HepG2 (cell line): Measurements from ENCODE around the gene RCE1. TPM values are rescaled to one million over a fixed set of nuclear protein-coding genes. Genes with fewer than 3 reads are reported as not detected.

Source experiments
- ATAC-seq: fragments of 200-7000 bp; cut with Tn5 transposase; 3 replicates; pipeline ENCODE4 v1.9.1; 2020; ENCODE audit warnings: mild to moderate bottlenecking, moderate library complexity
- BruUV-seq: library from RNA; stranded (reverse); fragments of 400-500 nt; replicated peaks from 2 replicates; lab custom pipeline; 2021; lab: Mats Ljungman, UMichigan
- CTCF ChIA-PET: fragments of 300-600 bp; formaldehyde crosslinking; extraction: SDS; loops from one replicate; lab custom pipeline; 2021; ENCODE audit warnings: low total read pairs, inconsistent platforms, low intra/inter-chr PET ratio; lab: Yijun Ruan, JAX
- POLR2A ChIA-PET: fragments of 350-600 bp; sonication (Branson Sonifier 250); formaldehyde crosslinking; loops from one replicate; lab custom pipeline; 2020; ENCODE audit warnings: antibody characterized with exemption, inconsistent platforms; lab: Yijun Ruan, JAX
- DNase-seq: peaks from one replicate; pipeline ENCODE4 v3.0.0-alpha.2; 2015; ENCODE audit warnings: low spot score
- FAIRE-seq: peaks from 3 replicates; lab custom pipeline; 2011; peaks lifted over from hg19 to GRCh38; lab: Jason Lieb, UNC
- H2AFZ ChIP-seq: one replicate; pipeline ENCODE4 v1.6.1; 2011; ENCODE audit warnings: low read length, inconsistent platforms
- H3K27ac ChIP-seq: fragments of 300-600 bp; 3 replicates; pipeline ENCODE4 v1.8.0; 2011; ENCODE audit warnings: mixed run types, mild to moderate bottlenecking, mixed read lengths, low read length, inconsistent platforms; ENCODE audit not compliant: insufficient read depth; ENCODE audit errors: extremely low read length
- H3K27me3 ChIP-seq, 2 experiments: fragments of 200-600 bp in 1 of 2; 2 replicates in 1 of 2; 3 replicates in 1 of 2; pipeline versions ENCODE4 v1.6.0 to v1.8.0; 2011; ENCODE audit warnings: low read length in 2 of 2, mild to moderate bottlenecking in 2 of 2, moderate library complexity in 2 of 2, inconsistent platforms in 1 of 2; ENCODE audit not compliant: insufficient read depth in 2 of 2, control insufficient read depth in 1 of 2
- H3K36me3 ChIP-seq, 2 experiments: fragments of 200-600 bp in 1 of 2; replicated peaks in 1 of 2; 2 replicates in 1 of 2; 3 replicates in 1 of 2; pipeline versions ENCODE4 v1.5.1 to v1.8.0; 2011; ENCODE audit warnings: low read length in 2 of 2, inconsistent platforms in 1 of 2; ENCODE audit not compliant: insufficient read depth in 2 of 2, control insufficient read depth in 1 of 2
- H3K4me1 ChIP-seq: 2 replicates; pipeline ENCODE4 v1.5.1; 2012; ENCODE audit warnings: low read length, inconsistent platforms; ENCODE audit not compliant: insufficient read depth
- H3K4me2 ChIP-seq: 2 replicates; pipeline ENCODE4 v1.6.0; 2011; ENCODE audit warnings: low read depth, low read length, inconsistent platforms
- H3K4me3 ChIP-seq, 3 experiments: fragments of 200-600 bp in 1 of 3; sonication (generic), shearing (Covaris generic) in 1 of 3; replicated peaks in 1 of 3; 2 replicates each; pipeline ENCODE4 v1.5.1; 2011 to 2016; ENCODE audit warnings: low read length in 3 of 3, inconsistent platforms in 2 of 3, low read depth in 2 of 3, mild to moderate bottlenecking in 2 of 3, control low read depth in 1 of 3, mixed read lengths in 1 of 3; ENCODE audit not compliant: insufficient read depth in 1 of 3
- H3K79me2 ChIP-seq: one replicate; pipeline ENCODE4 v1.6.1; 2011; ENCODE audit warnings: low read length, inconsistent platforms; ENCODE audit not compliant: insufficient read depth
- H3K9ac ChIP-seq: 2 replicates; pipeline ENCODE4 v1.6.0; 2011; ENCODE audit warnings: mild to moderate bottlenecking, low read depth, low read length, inconsistent platforms; ENCODE audit not compliant: insufficient read depth
- H3K9me3 ChIP-seq: 2 replicates; pipeline ENCODE4 v1.5.1; 2012; ENCODE audit warnings: mild to moderate bottlenecking, low read length
- H4K20me1 ChIP-seq: 2 replicates; pipeline ENCODE4 v1.6.0; 2011; ENCODE audit warnings: inconsistent platforms, mild to moderate bottlenecking, low read length, moderate library complexity; ENCODE audit not compliant: insufficient read depth
- MAFF ChIP-seq: IDR thresholded peaks from 2 replicates; pipeline ENCODE4 v1.6.1; 2011; ENCODE audit warnings: low read depth, low read length, improper control_type of control experiment
- MAFK ChIP-seq, 2 experiments: IDR thresholded peaks in 1 of 2; conservative IDR thresholded peaks in 1 of 2; 2 replicates each; pipeline ENCODE4 v1.6.1; 2011; ENCODE audit warnings: improper control_type of control experiment in 2 of 2, low read length in 2 of 2
- NFE2L2 ChIP-seq: fragments of 150-350 bp; IDR thresholded peaks from 2 replicates; pipeline ENCODE4 v1.6.1; 2014; ENCODE audit warnings: low read length
- WGBS: methylation state at CpG from one replicate; pipeline ENCODE4 v1.1.6; 2017; ENCODE audit warnings: low lambda C conversion rate; 5-methylcytosine and 5-hydroxymethylcytosine counted together
- in situ Hi-C: cut with HindIII; loops from 2 replicates; pipeline ENCODE4 v1.10.0; 2017; ENCODE audit warnings: low pct_unique_long_range_greater_than_20kb; ENCODE audit not compliant: extremely low pct_ligation_motif_present
- intact Hi-C: fragments of 100-400 bp; cut with micrococcal nuclease; formaldehyde crosslinking; loops from one replicate; pipeline ENCODE4 v1.10.0; 2022; ENCODE audit not compliant: unreplicated experiment
- polyA plus RNA-seq, 8 experiments: library from polyadenylated mRNA; depleted of rRNA in 3 of 8; stranded (reverse) in 7 of 8; unstranded in 1 of 8; fragments of >200 nt; fragmentation: Illumina TruSeq in 4 of 8; extraction: Trizol in 4 of 8; gene quantifications; 2 replicates each; pipeline versions ENCODE4 v1.2.1 to v1.2.3, GENCODE V29; 2011 to 2016; ENCODE audit warnings: low read depth in 4 of 8, missing spikeins in 1 of 8, mixed read lengths in 1 of 8; ENCODE audit not compliant: insufficient read depth in 1 of 8
- total RNA-seq, 5 experiments: library from RNA; depleted of rRNA; stranded (reverse); fragments of >200 nt; fragmentation: Illumina TruSeq; extraction: Trizol; gene quantifications; 2 replicates each; pipeline ENCODE4 v1.2.3, GENCODE V29; 2016; ENCODE audit warnings: low read depth in 1 of 5
- TF ChIP-seq, protein P1 (sequence below): sonication (generic); formaldehyde crosslinking; IDR thresholded peaks from 2 replicates; pipeline ENCODE4 v1.4.0; 2020; ENCODE audit warnings: mild to moderate bottlenecking, missing genetic modification reagents

The RCE1 gene
- total and polyA plus RNA-seq, 2 of the 13 experiments (the other 11 are each of a cell fraction or from before 2014, with no cell fraction given): 22.2 to 22.4 TPM

- POLR2A ChIA-PET: no interaction called here
- in situ Hi-C loops: loop anchor here (25.0 kb wide), 2 partner anchors 274 to 424 kb away; partner anchors contain the start of genes CTSF and NPAS4
- TF ChIP-seq, protein P1, sequence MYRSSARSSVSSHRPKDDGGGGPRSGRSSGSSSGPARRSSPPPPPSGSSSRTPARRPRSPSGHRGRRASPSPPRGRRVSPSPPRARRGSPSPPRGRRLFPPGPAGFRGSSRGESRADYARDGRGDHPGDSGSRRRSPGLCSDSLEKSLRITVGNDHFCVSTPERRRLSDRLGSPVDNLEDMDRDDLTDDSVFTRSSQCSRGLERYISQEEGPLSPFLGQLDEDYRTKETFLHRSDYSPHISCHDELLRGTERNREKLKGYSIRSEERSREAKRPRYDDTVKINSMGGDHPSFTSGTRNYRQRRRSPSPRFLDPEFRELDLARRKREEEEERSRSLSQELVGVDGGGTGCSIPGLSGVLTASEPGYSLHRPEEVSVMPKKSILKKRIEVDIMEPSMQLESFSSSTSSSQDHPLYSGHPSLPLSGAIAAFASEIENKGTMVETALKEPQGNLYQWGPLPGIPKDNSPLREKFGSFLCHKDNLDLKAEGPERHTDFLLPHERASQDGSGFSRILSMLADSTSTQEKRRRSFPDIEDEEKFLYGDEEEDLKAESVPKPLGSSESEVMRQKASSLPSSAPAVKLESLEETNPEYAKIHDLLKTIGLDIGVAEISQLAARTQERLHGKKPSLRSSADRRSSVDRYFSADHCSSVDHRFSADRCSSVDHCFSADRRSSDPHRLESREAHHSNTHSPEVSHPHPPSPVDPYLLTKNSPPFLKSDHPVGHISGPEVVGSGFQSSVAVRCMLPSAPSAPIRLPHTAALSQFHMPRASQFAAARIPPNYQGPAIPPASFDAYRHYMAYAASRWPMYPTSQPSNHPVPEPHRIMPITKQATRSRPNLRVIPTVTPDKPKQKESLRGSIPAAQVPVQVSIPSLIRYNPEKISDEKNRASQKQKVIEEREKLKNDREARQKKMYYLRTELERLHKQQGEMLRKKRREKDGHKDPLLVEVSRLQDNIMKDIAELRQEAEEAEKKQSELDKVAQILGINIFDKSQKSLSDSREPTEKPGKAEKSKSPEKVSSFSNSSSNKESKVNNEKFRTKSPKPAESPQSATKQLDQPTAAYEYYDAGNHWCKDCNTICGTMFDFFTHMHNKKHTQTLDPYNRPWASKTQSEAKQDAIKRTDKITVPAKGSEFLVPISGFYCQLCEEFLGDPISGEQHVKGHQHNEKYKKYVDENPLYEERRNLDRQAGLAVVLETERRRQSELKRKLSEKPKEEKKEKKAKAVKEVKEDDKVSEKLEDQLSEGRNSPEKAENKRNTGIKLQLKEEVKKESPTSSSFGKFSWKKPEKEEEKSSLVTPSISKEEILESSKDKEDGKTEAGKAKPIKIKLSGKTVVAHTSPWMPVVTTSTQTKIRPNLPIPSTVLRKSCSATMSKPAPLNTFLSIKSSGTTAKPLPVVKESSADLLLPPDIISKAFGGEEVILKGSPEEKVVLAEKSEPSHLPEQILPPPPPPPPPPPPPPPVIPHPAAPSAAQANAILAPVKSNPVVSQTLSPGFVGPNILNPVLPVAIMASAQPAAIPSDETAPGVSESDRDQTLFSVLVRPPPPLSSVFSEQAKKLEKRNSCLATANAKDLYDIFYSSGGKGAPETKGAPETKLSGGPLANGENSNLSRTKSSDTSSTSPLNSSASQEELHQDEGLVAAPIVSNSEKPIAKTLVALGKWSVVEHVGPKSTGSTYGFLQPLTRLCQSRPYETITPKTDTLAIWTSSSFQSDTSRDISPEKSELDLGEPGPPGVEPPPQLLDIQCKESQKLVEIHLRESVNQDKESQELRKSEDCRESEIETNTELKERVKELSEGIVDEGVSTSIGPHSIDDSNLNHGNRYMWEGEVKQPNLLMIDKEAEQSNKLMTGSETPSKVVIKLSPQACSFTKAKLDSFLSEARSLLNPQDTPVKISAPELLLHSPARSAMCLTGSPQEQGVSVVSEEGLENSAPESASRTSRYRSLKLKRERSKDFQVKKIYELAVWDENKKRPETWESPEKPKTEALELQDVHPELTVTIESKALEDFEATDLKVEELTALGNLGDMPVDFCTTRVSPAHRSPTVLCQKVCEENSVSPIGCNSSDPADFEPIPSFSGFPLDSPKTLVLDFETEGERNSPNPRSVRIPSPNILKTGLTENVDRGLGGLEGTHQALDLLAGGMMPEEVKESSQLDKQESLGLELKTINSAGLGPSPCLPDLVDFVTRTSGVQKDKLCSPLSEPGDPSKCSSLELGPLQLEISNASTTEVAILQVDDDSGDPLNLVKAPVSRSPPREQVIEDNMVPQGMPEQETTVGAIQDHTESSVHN: no peak
- peak; percentile 74 for TF ChIP-seq NFE2L2
- TF ChIP-seq MAFF: peak; percentile 44
- TF ChIP-seq MAFK (conservative IDR thresholded peaks at IDR 0.05 in 1 of 2, IDR thresholded peaks at IDR 0.05 in 1 of 2; ENCODE audit: low read length in 2 of 2): peak; percentile 69 to 77
Measured at GRCh38 chr11:66835768-66836405, 7.4 kb upstream of the RCE1 start.

More at GRCh38 chr11:66835768-66836405, 7.4 kb upstream of the RCE1 start:
- peaks cover 0 to 10% of the 10 kb centered on the region in 2 experiments; a peak in 1 of 5 replicates for H3K36me3 ChIP-seq
- 96% methylated on average over 12 of the region's 12 CpGs for WGBS
- CTCF ChIA-PET: interaction anchor here (3.3 kb wide), 1 partner anchor 141 kb away, joined by 84 read pairs; no protein-coding TSS in a partner anchor
- H3K4me2 ChIP-seq: no peak overlapping the region
- FAIRE-seq: no peak
- no peaks in the 10 kb centered on the region; a peak in 1 of 5 replicates for H3K27me3 ChIP-seq
- H2AFZ ChIP-seq: no peak overlapping the region
- H4K20me1 ChIP-seq: no peaks in the 10 kb centered on the region
- no TSS peak for BruUV-seq
- H3K9ac ChIP-seq: no peak overlapping the region
- no peak overlapping the region for H3K4me3 ChIP-seq
- no peaks in the 10 kb centered on the region for H3K79me2 ChIP-seq
- no peak for ATAC-seq
- H3K27ac ChIP-seq: no peak overlapping the region
- H3K4me1 ChIP-seq: peaks cover 8% of the 10 kb centered on the region; the same call in 1 of the 2 replicates
- no peak for DNase-seq
- intact Hi-C loops: no loop called here
- H3K9me3 ChIP-seq: no peaks in the 10 kb centered on the region
